ENCODE data around the gene CHD1L.

- TF ChIP-seq SMC3 (conservative IDR thresholded peaks at IDR 0.05; ENCODE audit: poor library complexity) (no peak), EZH2 (IDR thresholded peaks at IDR 0.05; ENCODE audit: borderline replicate concordance, insufficient read depth, low read length, poor library complexity, severe bottlenecking) (no peak)
These were observed 26.4 kb upstream of the CHD1L start for GRCh38 chr1:147216124-147216523.
